ENCODE results near the gene ACP6.
A peak's percentile ranks its signal among the peaks of the same experiment; 100 is the strongest.

Gene ACP6

DNA sequence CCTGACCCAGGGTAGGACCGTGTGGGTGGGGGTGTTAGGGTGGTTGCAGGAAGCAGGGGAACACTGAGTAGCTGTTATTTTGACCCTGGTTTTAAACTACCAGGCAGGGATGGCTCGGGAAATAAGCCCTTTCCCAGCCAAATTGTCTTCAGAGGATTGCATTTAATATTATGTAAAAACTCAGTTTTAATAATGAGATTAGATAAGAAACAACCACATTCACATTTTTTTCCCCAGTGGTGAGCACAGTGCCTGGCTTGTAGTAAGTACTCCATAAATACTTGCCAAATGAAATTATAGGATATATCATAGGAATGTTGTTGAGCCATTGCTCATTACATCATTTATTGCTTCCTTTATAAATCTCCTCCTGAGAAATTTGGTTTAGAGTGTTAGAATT, 3.1 kb upstream of the ACP6 start:
- Mint-ChIP-seq H3K27ac (no peak overlapping the region), H3K4me3 (no peak overlapping the region), H3K4me1 (peaks cover 11% of the 10 kb centered on the region), H3K9me3 (peaks cover 3% of the 10 kb centered on the region), H3K36me3 (no peaks in the 10 kb centered on the region)
- no peak for DNase-seq (ENCODE audit: low spot score in 2 of 2)
- ATAC-seq, result no peak

DNA sequence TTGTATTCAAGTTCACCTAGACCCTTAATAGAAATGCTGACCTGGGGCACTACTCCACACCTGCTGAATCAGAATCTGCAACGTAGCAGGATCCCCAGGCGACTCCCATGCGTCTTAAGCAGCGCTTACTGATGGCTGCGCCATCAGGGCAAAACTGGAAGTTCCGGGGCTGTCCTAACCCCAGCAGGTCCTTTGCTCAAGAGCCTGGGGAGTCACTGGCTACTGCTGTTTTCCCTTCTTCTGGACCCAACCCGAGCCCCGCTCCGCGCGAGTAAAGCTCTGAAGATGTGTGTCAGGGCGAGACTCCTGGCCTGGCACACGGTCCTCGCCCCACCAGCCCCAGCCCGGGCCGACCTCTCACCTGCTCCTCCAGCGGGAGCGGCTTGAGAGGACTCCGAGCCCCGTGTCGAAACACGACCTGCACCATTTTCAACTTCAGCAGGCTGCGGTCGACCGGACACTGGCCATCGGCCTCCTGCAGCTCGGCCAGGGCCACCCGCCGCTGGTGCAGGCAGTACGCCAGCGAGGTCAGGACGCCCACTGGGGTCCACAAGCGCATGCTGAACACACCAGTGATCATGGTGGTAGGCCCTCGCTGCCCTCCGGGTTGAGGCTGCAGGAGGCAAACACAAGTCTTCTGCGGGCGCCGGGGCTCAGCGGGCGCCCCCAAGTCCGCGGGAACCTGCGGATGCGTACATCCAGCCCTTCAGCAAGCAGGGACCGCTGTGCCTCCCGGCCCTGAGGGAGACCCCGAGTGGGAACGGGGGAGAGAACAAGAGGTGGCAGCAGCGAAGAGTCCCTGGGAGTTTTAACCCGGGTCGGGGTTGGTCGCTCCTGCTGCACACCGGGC, 630 bp downstream of the ACP6 start:
- no peaks in the 10 kb centered on the region for H3K36me3 Mint-ChIP-seq
- H3K4me1 Mint-ChIP-seq, result peaks cover 14% of the 10 kb centered on the region
- DNase-seq (ENCODE audit: low spot score in 2 of 2) (peak in 1 of 2 donors; percentile 31), ATAC-seq (peak; percentile 62)
- peak overlapping the region; percentile 90 for H3K4me3 Mint-ChIP-seq
- H3K27ac Mint-ChIP-seq, result peak overlapping the region; percentile 87
- H3K9me3 Mint-ChIP-seq, result no peaks in the 10 kb centered on the region

DNA sequence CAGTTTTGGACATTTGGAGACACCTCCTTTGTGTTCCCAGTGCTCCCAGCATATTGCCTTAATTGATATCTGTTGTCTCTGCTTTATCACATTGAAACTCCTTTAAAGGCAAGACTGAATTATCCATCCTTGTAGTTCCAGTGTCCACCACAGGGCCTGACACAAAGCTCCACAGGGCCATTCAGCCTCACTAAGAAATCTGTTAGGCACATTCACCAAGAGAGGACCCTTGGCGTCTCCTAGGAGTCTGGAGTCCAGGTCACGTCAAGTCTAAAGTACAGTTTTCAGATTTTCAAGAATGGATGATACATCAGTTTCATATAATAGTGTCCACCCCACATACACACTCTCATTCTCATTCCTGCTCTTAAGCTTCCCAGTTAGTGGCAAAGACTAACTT, 4.8 kb downstream of the ACP6 start:
- ATAC-seq (no peak), DNase-seq (ENCODE audit: low spot score in 2 of 2) (peak in 1 of 2 donors; percentile 25)
- no peaks in the 10 kb centered on the region for H3K36me3 Mint-ChIP-seq
- H3K27ac Mint-ChIP-seq, result no peak overlapping the region
- H3K9me3 Mint-ChIP-seq, result no peaks in the 10 kb centered on the region
- H3K4me1 Mint-ChIP-seq, result peaks cover 14% of the 10 kb centered on the region
- no peak overlapping the region for H3K4me3 Mint-ChIP-seq

DNA sequence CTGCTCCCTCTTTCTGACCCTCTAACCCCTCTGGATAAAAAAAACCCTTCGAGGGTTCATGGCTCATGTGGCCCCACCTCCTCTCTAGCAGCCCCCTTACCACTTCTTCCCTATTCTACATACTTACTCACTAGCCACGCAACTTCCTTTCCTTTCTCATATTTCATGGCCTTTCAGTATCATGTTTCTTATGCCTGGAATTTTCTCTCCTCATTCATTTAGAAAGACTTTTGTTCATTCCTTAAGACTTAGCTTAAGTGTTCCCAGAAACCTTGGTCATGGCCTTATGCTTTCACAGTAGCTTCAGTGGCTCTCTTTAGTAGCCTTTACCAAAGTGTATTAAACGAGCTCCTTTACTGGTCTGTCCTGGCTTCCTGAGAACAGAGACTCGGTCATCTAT, 6.1 kb downstream of the ACP6 start:
- Mint-ChIP-seq H3K4me3 (no peak overlapping the region), H3K9me3 (no peaks in the 10 kb centered on the region), H3K36me3 (no peaks in the 10 kb centered on the region), H3K4me1 (peaks cover 11% of the 10 kb centered on the region), H3K27ac (no peak overlapping the region)
- ATAC-seq, result no peak
- no peak for DNase-seq (ENCODE audit: low spot score in 2 of 2)

DNA sequence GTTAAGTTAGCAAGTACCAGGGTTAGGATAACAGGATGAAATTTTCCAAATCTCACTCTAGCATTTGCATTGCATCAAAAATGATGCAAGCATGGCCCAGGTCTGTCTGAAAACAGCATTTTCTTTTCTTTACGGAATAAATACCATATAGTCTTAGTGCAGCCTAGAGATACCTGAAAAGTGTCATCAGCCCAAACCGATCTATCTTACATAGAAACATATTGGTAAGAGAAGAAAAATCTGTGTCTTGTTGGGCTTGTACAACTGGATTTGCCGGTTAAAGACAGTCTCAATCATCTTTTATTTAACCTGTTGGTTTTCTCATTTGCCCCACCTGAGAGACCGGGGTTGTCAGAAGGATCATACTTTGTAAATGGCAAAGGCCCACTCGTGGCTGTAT, 15.8 kb downstream of the ACP6 start:
- Mint-ChIP-seq H3K4me3 (no peak overlapping the region), H3K36me3 (peaks cover 17% of the 10 kb centered on the region), H3K9me3 (no peaks in the 10 kb centered on the region), H3K27ac (no peak overlapping the region), H3K4me1 (peaks cover 2% of the 10 kb centered on the region)
- ATAC-seq (no peak), DNase-seq (ENCODE audit: low spot score in 2 of 2) (no peak)

- peaks cover 19% of the 10 kb centered on the region for H3K36me3 Mint-ChIP-seq
- no peak overlapping the region for H3K4me3 Mint-ChIP-seq
- DNase-seq (ENCODE audit: low spot score in 2 of 2) (no peak), ATAC-seq (no peak)
- no peak overlapping the region for H3K27ac Mint-ChIP-seq
- no peaks in the 10 kb centered on the region for H3K9me3 Mint-ChIP-seq
- H3K4me1 Mint-ChIP-seq, result peaks cover 24% of the 10 kb centered on the region
These were observed 18.0 kb downstream of the ACP6 start for GRCh38 chr1:147652306-147652705.

DNA sequence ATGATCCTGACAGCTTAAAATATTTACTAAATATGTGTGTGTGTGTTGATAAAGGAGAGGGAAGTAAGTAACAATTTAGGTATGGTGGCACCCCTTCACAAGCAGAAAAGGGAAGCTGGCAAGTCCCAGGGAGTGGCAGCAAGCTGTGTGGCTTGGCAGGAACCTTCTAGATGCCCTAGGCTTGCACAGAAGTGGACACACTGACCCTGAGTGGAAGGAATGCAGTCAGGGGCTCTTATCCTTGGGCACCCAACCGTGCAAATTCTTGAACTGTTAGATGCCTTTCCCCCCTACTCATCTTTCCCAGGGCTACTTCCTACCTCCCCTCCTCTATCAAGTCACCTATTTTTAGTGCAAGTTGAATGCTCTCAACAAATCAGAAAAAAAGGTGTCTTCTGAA, 18.9 kb downstream of the ACP6 start:
- ATAC-seq, result no peak
- Mint-ChIP-seq H3K36me3 (peaks cover 19% of the 10 kb centered on the region), H3K4me3 (no peak overlapping the region), H3K4me1 (peaks cover 33% of the 10 kb centered on the region), H3K27ac (no peak overlapping the region), H3K9me3 (no peaks in the 10 kb centered on the region)
- DNase-seq (ENCODE audit: low spot score in 2 of 2), result no peak

DNA sequence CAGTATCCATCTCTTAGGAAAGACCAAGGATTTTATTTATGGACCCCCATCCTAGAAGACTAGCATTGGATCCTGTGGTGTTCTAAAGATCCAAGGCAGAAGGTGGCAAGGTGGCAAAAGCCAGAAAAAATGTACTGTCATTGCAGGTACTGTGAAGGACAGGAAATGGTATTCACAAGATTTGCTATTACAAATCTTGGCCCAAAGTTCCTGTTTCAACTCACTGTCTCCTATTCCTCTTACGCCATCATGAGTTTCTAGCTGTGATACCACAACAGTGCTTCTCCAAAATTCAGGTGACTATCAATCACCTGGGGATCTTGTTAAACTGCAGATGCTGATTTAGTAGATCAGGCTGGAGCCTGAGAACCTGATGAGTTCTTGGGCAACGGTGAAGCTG, 21.4 kb downstream of the ACP6 start:
- Mint-ChIP-seq H3K9me3 (no peaks in the 10 kb centered on the region), H3K4me3 (peak overlapping the region; percentile 69), H3K36me3 (peaks cover 16% of the 10 kb centered on the region), H3K27ac (peak overlapping the region; percentile 80), H3K4me1 (peaks cover 54% of the 10 kb centered on the region)
- peak; percentile 55 for ATAC-seq
- DNase-seq (ENCODE audit: low spot score in 2 of 2), result no peak

DNA sequence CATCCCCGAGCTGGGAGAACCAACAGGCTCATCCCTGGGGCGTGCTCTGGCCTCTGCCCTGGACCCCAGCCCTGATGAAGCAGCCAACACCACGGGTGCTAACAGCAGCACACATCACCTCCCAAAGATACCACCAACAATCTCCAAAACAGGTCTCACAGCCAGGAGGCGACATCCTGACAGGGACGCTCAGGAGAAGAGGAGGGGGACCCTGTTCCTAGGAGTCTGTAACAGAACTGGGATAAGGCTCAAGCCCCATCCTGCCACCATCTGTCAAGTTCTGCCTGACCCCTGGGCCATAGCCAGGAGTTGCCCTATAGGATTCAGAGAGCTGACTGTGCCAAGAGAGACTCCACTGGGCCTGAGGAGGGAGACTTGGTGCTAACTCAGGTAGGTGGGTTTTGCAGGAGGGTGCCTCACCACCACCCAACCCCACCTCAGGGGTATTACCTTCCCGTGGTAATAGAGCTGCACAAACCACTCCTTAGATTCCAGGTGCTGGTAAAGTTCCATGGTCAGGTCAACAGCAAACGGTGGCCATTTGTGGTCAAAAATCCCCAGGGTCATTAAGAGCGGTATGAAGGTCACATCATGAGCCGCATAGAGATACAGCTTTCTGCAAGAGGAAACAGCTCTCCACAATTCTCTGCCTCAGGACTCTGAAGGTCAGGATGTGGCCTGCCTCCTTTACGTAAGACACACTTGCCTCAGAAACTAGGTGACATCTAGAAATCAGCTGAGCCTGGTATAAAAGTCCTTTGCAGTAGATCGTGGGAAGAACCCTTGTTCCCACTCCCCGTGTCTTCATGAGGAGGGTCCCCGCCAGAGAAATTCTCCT, 22.3 kb downstream of the ACP6 start:
- H3K4me3 Mint-ChIP-seq, result peak overlapping the region; percentile 69
- peaks cover 17% of the 10 kb centered on the region for H3K36me3 Mint-ChIP-seq
- H3K4me1 Mint-ChIP-seq, result peaks cover 62% of the 10 kb centered on the region
- DNase-seq (ENCODE audit: low spot score in 2 of 2) (peak in 1 of 2 donors; percentile 57), ATAC-seq (peak; percentile 89)
- H3K9me3 Mint-ChIP-seq, result no peaks in the 10 kb centered on the region
- H3K27ac Mint-ChIP-seq, result peak overlapping the region; percentile 80

- Mint-ChIP-seq H3K27ac (peak overlapping the region; percentile 56), H3K9me3 (no peaks in the 10 kb centered on the region), H3K4me3 (peak overlapping the region; percentile 4), H3K4me1 (peaks cover 82% of the 10 kb centered on the region), H3K36me3 (peaks cover 4% of the 10 kb centered on the region)
- ATAC-seq, result no peak
- no peak for DNase-seq (ENCODE audit: low spot score in 2 of 2)
These were observed 26.4 kb downstream of the ACP6 start for GRCh38 chr1:147643974-147644373.

DNA sequence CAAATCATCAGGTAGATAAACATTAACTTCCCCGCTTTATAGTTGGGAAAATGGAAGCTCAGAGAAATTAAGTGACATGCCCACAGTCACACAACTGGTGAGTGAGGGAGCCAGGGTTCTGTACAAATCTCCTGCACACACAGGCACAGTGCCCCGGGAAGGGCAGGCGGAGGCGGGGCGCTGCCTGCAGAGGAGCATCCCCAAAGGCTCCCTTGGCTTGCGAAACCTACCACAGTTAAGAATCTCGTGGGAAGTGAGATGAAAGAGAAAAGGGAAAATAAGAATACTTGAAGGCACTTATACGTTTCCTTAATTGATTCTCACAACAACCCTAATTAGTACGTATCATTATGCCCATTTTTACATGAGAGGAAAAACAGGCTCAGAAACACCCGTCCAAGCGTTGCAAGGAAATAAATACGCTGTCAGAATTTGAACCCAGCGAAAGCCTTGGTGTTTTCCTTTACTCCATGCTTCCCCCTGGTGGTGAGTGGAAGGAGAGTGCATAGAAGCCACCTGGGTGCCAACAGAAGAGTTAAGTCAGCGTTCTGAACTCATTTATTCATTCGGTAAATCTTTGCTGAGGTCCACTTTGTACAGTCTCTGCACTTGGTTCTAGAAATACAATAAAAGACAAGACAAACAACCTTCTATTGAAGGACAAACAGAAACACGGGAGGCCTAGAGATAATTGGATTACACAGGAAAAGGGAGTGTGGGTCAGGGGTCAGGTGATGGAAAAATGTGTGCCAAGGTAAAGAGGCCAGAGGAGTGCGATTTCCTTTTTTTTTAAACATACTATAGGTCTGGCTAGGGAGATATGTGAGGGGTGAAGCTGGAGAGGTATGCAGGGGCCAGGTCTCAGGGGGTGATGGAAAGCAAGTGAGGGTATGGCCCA, 28.4 kb downstream of the ACP6 start:
- no peaks in the 10 kb centered on the region for H3K9me3 Mint-ChIP-seq
- no peak overlapping the region for H3K4me3 Mint-ChIP-seq
- peak; percentile 38 to 64 for DNase-seq (ENCODE audit: low spot score in 2 of 2)
- peaks cover 62% of the 10 kb centered on the region for H3K4me1 Mint-ChIP-seq
- H3K27ac Mint-ChIP-seq, result no peak overlapping the region
- peaks cover 4% of the 10 kb centered on the region for H3K36me3 Mint-ChIP-seq
- peak; percentile 33 for ATAC-seq

- DNase-seq (ENCODE audit: low spot score in 2 of 2) (no peak), ATAC-seq (no peak)
- Mint-ChIP-seq H3K9me3 (no peaks in the 10 kb centered on the region), H3K4me3 (no peak overlapping the region), H3K27ac (no peak overlapping the region), H3K4me1 (peaks cover 56% of the 10 kb centered on the region), H3K36me3 (peaks cover 4% of the 10 kb centered on the region)
These were observed 29.0 kb downstream of the ACP6 start for GRCh38 chr1:147641291-147641690.

- Mint-ChIP-seq H3K27ac (peak overlapping the region; percentile 43), H3K4me1 (peaks cover 56% of the 10 kb centered on the region), H3K9me3 (no peaks in the 10 kb centered on the region)
These were observed 29.7 kb downstream of the ACP6 start for GRCh38 chr1:147640553-147641165.

GRCh38 chr1:147636314-147636713, 34.0 kb downstream of the ACP6 start:
- Mint-ChIP-seq H3K27ac (no peak overlapping the region), H3K9me3 (no peaks in the 10 kb centered on the region), H3K4me1 (peaks cover 36% of the 10 kb centered on the region), H3K36me3 (no peaks in the 10 kb centered on the region), H3K4me3 (no peak overlapping the region)
- no peak for DNase-seq (ENCODE audit: low spot score in 2 of 2)
- ATAC-seq, result no peak

More at GRCh38 chr1:147640553-147641165, 29.7 kb downstream of the ACP6 start:
- peaks cover 4% of the 10 kb centered on the region for H3K36me3 Mint-ChIP-seq
- ATAC-seq, result peak; percentile 98
- peak; percentile 65 to 86 for DNase-seq (ENCODE audit: low spot score in 2 of 2)
- no peak overlapping the region for H3K4me3 Mint-ChIP-seq

All from stimulated activated effector memory CD8-positive, alpha-beta T cell treated with anti-CD3 and anti-CD28 coated beads, Interleukin-12 subunit alpha, Interleukin-12 subunit beta, amount 100 ng/mL, for 72 hours (primary cell).